Colonic mucosa (tissue), 4 donors: ENCODE results near the gene KMT2C. TPM values are rescaled to one million over a fixed set of nuclear protein-coding genes. Genes with fewer than 3 reads are reported as not detected.

Experiments used
- DNase-seq: peaks from one replicate; pipeline ENCODE4 v3.0.0-alpha.2; 2020
- H3K27ac ChIP-seq: fragments of 200-600 bp; one replicate; pipeline ENCODE4 v1.8.0; 2021
- H3K27me3 ChIP-seq: fragments of 200-600 bp; one replicate; pipeline ENCODE4 v1.8.0; 2021
- H3K36me3 ChIP-seq: fragments of 200-600 bp; one replicate; pipeline ENCODE4 v1.8.0; 2021
- H3K4me1 ChIP-seq: fragments of 200-600 bp; one replicate; pipeline ENCODE4 v1.8.0; 2021; ENCODE audit warnings: mild to moderate bottlenecking
- H3K4me3 ChIP-seq: fragments of 200-600 bp; one replicate; pipeline ENCODE4 v1.8.0; 2021
- H3K9ac ChIP-seq, 2 donors: one replicate each; pipeline ENCODE4 v1.7.0; 2013; ENCODE audit warnings: control low read depth in 2 of 2, low read depth in 2 of 2, low read length in 2 of 2
- H3K9me3 ChIP-seq: fragments of 200-600 bp; one replicate; pipeline ENCODE4 v1.8.0; 2021
- intact Hi-C: fragments of 100-400 bp; cut with DNase I; formaldehyde crosslinking; loops from one replicate; pipeline ENCODE4 v1.14.1; 2022
- total RNA-seq, 2 donors: library from RNA; stranded (reverse); fragmentation: NEBNext Ultra II Directional in 1 of 2; extraction: Animal tissue kit (Norgen Biotek cat#: 25700) in 1 of 2; gene quantifications; one replicate each; pipeline ENCODE4 v1.2.1, GENCODE V29; 2021
- TF ChIP-seq, protein P1 (sequence below): fragments of 200-600 bp; IDR thresholded peaks from one replicate; pipeline ENCODE4 v1.8.0; 2022; ENCODE audit warnings: antibody characterized with exemption, mild to moderate bottlenecking
- donor health status: healthy.
- donor health status: DM: no; HTN: no; CAD: no.
- donor health status: DM: no; HTN: no; CAD: no.

The KMT2C gene
- total RNA-seq, 2 donors from 2014 or later = 70.9 to 73.3 TPM

DNA sequence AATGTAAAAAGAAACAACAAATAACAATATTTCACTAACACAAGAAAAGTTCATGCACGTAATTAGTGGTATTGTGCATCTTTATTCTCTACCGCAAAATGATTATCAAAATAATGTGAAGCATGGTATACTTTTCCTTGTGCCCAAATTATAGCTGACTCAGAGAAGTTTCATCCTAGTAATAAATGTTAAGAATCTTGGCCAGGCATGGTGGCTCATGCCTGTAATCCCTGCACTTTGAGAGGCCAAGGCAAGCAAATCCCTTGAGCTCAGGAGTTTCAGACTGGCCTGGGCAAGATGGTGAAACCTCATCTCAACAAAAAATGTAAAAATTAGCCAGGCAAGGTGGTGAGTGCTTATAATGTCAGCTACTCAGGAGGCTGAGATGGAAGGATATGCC lies 105.0 kb downstream of the KMT2C start:
- Histone ChIP-seq H3K4me1 (no peaks in the 10 kb centered on the region), H3K27me3 (no peaks in the 10 kb centered on the region), H3K4me3 (no peak overlapping the region), H3K27ac (no peak overlapping the region), H3K36me3 (no peaks in the 10 kb centered on the region), H3K9ac (no peak overlapping the region), H3K9me3 (no peaks in the 10 kb centered on the region)
- no peak for DNase-seq
- intact Hi-C loops = no loop called here
- TF ChIP-seq, protein P1, sequence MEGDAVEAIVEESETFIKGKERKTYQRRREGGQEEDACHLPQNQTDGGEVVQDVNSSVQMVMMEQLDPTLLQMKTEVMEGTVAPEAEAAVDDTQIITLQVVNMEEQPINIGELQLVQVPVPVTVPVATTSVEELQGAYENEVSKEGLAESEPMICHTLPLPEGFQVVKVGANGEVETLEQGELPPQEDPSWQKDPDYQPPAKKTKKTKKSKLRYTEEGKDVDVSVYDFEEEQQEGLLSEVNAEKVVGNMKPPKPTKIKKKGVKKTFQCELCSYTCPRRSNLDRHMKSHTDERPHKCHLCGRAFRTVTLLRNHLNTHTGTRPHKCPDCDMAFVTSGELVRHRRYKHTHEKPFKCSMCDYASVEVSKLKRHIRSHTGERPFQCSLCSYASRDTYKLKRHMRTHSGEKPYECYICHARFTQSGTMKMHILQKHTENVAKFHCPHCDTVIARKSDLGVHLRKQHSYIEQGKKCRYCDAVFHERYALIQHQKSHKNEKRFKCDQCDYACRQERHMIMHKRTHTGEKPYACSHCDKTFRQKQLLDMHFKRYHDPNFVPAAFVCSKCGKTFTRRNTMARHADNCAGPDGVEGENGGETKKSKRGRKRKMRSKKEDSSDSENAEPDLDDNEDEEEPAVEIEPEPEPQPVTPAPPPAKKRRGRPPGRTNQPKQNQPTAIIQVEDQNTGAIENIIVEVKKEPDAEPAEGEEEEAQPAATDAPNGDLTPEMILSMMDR = no peak

DNA sequence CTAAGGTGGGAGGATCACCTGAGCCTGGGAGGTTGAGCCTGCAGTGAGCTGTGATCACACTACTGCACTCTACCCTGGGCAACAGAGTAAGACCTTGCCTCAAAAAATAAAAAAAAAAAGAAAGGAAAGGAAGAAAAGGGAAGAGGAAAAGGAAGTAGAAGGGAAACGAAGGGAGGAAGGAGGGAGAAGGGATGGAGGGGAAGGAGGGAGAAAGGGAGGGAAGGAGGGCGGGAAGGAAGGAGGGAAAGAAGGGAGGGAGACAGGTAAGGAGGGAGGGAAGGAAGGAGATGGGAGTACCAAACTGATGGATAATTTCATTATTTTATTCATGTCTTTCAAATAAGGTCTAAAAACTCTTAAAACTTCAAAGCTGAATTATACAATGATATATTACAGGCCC lies 106.3 kb downstream of the KMT2C start:
- Histone ChIP-seq H3K36me3 (no peaks in the 10 kb centered on the region), H3K4me1 (no peaks in the 10 kb centered on the region), H3K4me3 (no peak overlapping the region), H3K27me3 (no peaks in the 10 kb centered on the region), H3K9me3 (no peaks in the 10 kb centered on the region), H3K27ac (no peak overlapping the region), H3K9ac (no peak overlapping the region)
- TF ChIP-seq, protein P1 = no peak
- intact Hi-C loops = no loop called here
- DNase-seq = no peak

- intact Hi-C loops = no loop called here
- TF ChIP-seq, protein P1 = no peak
- Histone ChIP-seq H3K27ac (no peak overlapping the region), H3K9ac (no peak overlapping the region), H3K4me1 (no peaks in the 10 kb centered on the region), H3K36me3 (no peaks in the 10 kb centered on the region), H3K27me3 (no peaks in the 10 kb centered on the region), H3K4me3 (no peak overlapping the region), H3K9me3 (no peaks in the 10 kb centered on the region)
- DNase-seq = no peak
Measured at GRCh38 chr7:152328234-152328633, 107.6 kb downstream of the KMT2C start.

GRCh38 chr7:152315845-152316244 lies 120.0 kb downstream of the KMT2C start:
- H3K27ac ChIP-seq = no peak overlapping the region
- intact Hi-C loops = no loop called here
- DNase-seq = no peak
- H3K4me1 ChIP-seq = no peaks in the 10 kb centered on the region
- no peaks in the 10 kb centered on the region for H3K36me3 ChIP-seq
- TF ChIP-seq, protein P1 = no peak
- no peak overlapping the region for H3K4me3 ChIP-seq
- no peak overlapping the region for H3K9ac ChIP-seq
- no peaks in the 10 kb centered on the region for H3K27me3 ChIP-seq
- no peaks in the 10 kb centered on the region for H3K9me3 ChIP-seq

DNA sequence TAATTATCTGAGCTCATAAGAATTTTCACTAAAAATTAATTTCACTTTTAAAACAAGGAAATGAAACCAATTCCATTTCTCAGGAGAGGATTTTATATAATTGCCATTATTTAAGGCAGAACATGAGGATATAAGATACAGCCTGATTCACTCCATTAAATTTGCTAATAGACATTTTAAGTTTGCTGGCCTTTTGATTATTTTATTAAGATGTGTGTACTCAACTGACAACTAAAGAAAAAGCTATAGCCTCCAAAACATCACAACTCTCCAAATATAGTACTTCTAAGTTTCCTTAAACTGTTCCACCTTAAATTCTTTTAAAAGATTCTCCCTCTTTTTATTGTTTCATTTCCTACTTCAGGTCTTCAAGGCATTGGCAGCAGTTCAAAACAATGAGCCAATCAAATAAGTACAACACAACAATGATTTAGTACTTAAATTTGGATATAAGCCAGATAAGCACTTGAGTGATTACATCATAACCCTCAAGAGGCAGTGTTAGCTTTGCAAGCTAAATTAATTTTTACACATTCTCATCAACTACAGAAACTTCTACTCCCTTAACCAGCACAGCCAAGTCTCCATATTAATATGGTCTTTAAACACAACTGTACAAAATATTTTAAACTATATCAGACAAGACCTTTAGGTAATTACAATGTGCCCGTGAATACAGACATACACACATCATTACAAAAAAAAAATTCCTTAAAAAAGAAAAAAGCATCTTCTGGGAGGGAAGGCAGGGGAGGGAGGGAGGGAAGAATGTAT lies 121.8 kb downstream of the KMT2C start:
- no peak overlapping the region for H3K9ac ChIP-seq
- DNase-seq = no peak
- no peaks in the 10 kb centered on the region for H3K9me3 ChIP-seq
- no peaks in the 10 kb centered on the region for H3K27me3 ChIP-seq
- no peaks in the 10 kb centered on the region for H3K36me3 ChIP-seq
- no peaks in the 10 kb centered on the region for H3K4me1 ChIP-seq
- no peak overlapping the region for H3K27ac ChIP-seq
- intact Hi-C loops = no loop called here
- H3K4me3 ChIP-seq = no peak overlapping the region
- TF ChIP-seq, protein P1 = no peak
